C4-2B (cell line): ENCODE measurements around the gene ANGPTL2.

Source experiments
- H3K27ac ChIP-seq: fragments of 450-650 bp; 2 replicates; pipeline ENCODE4 v1.5.1; 2017
- ZFX ChIP-seq: fragments of 450-650 bp; IDR thresholded peaks from 2 replicates; pipeline ENCODE4 v1.6.1; 2017
- TF ChIP-seq, protein P1 (sequence below): fragments of 450-650 bp; conservative IDR thresholded peaks from 2 replicates; pipeline ENCODE4 v1.5.1; 2017; ENCODE audit warnings: mild to moderate bottlenecking

ANGPTL2 gene

DNA sequence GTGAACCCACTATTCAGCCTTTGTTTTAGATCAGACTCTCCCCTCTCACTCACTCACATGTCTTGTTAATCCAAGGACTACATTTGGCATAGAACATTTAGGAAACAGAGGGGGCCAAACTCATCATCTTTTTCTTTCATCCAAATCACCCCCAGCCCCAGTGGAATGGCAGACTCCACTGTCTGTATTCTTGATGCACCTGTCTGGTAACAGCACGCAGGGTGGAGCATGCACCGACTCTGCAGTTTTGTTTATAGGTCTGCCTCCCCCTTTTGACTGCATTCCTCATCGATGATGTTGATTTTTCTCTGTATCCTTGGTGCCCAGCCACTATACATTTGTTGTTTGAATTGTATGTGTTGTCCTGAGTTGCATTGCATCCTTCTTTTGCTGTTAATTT lies 66.0 kb downstream of the ANGPTL2 start:
- no peak overlapping the region for H3K27ac ChIP-seq
- no peak for TF ChIP-seq ZFX
- TF ChIP-seq, protein P1, sequence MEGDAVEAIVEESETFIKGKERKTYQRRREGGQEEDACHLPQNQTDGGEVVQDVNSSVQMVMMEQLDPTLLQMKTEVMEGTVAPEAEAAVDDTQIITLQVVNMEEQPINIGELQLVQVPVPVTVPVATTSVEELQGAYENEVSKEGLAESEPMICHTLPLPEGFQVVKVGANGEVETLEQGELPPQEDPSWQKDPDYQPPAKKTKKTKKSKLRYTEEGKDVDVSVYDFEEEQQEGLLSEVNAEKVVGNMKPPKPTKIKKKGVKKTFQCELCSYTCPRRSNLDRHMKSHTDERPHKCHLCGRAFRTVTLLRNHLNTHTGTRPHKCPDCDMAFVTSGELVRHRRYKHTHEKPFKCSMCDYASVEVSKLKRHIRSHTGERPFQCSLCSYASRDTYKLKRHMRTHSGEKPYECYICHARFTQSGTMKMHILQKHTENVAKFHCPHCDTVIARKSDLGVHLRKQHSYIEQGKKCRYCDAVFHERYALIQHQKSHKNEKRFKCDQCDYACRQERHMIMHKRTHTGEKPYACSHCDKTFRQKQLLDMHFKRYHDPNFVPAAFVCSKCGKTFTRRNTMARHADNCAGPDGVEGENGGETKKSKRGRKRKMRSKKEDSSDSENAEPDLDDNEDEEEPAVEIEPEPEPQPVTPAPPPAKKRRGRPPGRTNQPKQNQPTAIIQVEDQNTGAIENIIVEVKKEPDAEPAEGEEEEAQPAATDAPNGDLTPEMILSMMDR = no peak

DNA sequence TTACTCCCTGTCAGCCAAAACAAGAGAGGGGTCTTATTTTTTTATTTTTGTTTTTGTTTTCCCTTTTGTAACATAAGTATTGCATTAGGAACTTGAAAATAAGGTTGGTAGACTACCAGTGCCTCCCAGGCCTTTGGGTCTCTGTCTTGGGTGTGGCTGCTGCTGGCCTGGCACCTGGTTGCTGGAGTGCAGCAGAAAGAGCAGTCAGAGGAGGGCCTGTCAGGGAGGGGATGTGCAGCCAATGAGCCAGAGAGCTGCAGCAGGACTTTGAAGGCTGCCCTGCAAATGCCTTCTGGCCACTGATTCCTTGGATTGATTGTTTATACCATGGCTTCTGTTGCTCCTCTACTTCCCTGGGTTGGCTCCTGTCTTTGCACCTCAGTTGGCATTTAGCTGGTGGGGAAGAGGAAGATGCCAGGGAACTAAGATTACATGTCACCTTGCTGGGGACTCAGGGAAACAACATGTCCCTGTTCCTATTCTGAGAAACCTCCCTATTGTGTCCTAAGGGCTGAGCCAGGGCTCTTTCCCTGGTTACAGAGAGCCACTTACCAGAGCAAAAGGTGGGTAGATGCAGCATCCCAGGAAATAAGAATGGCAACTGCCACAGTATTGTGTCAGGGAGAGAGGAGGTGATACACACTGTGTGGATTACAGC lies 66.6 kb downstream of the ANGPTL2 start:
- H3K27ac ChIP-seq = no peak overlapping the region
- TF ChIP-seq, protein P1 = no peak
- TF ChIP-seq ZFX = no peak

DNA sequence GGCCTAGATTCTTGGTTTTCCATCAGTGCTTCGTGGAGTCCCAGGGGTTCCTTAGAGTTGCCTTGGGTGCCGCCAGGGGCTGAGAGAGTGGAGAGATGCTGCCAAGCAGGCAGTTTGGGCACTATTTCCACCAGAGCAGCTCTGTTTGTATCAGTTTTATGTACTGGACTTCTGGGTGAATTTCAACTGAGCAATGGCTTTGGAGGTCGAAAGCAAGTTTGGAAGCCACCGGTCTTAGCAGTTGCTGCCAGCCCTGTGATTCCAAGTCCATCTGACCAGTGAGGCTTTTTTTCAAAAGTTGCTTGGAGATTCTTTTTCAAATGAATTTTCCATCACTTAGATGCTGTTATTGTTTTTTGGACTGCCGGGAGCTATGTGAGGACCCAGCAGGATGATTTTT lies 68.5 kb downstream of the ANGPTL2 start:
- TF ChIP-seq ZFX = no peak
- TF ChIP-seq, protein P1 = no peak
- no peak overlapping the region for H3K27ac ChIP-seq

DNA sequence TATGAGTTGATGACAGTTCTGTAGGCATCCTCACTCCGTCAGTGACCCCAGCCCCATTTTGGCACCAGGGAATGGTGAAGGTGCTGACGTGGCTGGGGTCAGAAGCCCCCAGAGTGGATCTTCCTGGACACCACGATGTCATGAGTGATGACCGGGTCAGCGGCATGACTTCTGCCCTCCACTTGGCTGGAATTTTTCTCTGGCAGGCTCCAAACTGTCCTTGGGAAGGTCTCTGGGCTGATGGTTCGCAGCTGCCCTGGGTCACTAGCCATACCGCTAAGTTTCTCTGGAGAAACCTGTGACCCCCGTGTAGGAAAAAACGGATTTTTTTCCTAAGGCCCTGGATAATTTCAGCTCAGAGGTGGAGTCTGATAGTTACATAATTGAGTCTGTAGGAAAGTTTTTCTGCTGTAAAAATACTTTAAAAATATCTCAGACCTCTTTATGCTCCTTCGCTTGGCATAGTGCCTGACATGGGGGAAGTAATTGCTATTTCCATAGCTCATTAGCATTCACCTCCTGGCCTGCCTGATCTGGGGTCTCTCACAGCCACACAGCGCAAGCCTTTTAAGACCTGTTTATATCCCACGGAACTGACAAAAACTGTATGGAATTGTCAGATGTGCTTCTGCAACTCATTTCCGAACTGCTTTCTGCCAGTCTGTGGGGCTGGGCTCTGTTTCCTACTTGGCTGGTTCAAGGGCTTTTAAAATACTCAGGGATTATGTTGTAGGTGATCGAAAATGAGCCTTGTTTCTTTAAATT lies 69.2 kb downstream of the ANGPTL2 start:
- TF ChIP-seq ZFX = no peak
- TF ChIP-seq, protein P1 = no peak
- no peak overlapping the region for H3K27ac ChIP-seq

DNA sequence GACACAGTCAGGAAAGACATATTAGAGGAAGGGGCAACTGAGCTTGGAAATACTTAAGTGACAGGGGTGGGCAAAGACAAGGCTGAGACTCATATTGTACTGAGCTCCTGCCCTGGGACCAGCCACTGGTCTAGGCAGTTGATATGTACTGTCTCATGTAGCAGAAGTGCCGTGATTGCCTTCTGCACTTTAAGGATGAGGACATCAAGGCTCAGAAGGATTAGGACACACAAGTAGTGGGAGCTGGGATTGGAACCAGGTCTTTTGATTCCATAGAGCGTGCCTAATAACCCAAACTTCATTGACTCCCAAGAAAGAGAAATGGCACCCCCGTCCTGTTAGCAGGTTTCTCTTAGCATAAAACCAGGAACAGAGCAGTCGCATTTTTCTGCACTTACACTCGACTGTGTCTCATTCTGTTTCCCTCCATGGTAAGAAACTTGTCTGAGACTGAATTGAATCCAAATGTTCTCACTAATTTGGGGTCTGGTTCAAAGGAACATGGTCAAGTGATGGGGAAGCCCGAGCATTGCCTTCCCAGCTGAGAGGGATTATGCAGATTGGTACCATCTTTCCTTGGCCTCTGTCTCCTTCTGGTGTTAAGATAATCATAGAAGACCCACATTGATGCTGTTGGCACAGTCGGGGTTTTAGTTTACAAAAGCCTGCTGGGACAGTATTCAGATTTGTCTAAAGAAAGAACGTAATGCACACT lies 70.4 kb downstream of the ANGPTL2 start:
- no peak overlapping the region for H3K27ac ChIP-seq
- TF ChIP-seq, protein P1 = no peak
- no peak for TF ChIP-seq ZFX

DNA sequence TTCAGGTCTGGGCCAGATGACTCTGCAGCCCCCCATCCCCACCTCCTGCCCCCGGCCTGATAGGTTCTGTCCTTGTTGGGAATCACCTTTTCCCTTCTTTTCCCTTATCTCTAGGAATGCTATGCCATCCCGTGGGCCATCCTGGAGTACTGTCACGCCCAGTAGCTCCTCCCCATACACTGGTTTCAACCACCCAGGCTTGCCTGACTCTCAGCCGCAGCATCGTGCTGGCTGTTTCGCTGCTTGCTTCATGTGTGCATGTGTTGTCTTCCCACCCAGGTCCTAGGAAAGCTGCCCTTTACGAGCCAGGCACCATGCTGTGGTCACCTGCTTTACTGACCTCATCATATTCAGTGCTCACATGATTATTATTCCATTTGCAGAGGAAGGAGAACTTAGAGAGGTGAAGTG lies 71.8 kb downstream of the ANGPTL2 start:
- TF ChIP-seq ZFX = no peak
- TF ChIP-seq, protein P1 = no peak
- no peak overlapping the region for H3K27ac ChIP-seq

DNA sequence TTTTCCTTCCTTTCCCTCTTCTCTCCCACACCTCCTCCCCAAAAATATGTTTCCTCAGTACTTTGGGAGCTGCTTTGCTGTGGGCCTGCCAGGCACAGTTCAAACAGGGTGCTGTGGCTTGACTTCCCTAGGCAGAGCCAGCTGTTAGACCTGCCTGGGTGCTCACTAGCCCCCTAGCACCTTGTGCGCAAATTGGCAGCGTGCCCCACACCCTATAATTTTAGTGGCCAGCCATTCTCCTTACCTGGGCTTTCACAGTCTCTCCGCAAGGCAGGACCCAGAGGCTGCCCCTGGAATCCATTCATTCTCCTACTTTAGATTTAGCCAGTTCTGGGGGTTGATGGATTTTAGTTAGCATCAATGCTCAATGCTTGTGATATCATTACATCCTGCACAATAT lies 72.3 kb downstream of the ANGPTL2 start:
- no peak overlapping the region for H3K27ac ChIP-seq
- no peak for TF ChIP-seq ZFX
- TF ChIP-seq, protein P1 = no peak
